ENCODE results near the gene KMO.

The KMO gene

DNA sequence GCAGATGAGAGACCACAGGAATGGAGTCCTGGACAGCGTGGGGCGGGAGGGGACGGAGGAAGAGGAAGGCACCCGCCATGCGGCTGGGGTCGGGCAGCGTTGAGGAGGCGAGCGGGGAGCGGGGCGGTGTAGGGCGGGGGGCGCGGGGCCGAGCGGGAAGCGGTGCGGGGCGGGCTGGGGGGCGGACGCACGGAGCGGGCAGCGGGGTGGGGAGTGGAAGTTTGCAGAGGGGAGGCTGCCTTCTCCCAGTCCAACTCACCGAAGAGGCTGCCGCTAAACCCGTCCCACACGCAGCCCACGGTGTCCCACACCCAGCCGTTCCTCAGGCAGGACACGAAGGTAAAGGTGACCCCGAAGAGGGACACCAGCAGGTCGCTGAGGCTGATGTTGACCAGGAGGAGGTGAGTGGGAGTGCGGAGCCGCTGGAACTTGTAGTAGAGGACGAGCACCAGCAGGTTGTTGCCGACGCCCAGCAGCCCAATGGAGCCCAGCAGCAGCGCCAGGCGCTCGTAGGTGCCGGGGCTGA is 107.5 kb downstream of the KMO start:
- H3K36me3 ChIP-seq, result peaks cover 0 to 9% (median 4%) of the 10 kb centered on the region in 3 donors
- DNase-seq, result peak; percentile 26 to 67
- intact Hi-C loops (cut with DNase I; ENCODE audit: low total_unique reads), result no loop called here
- H3K4me3 ChIP-seq, result peak overlapping the region; percentile 90 to 95
- no peaks in the 10 kb centered on the region for H3K9me3 ChIP-seq
- H3K27me3 ChIP-seq, result no peaks in the 10 kb centered on the region
- TF ChIP-seq, protein P1, sequence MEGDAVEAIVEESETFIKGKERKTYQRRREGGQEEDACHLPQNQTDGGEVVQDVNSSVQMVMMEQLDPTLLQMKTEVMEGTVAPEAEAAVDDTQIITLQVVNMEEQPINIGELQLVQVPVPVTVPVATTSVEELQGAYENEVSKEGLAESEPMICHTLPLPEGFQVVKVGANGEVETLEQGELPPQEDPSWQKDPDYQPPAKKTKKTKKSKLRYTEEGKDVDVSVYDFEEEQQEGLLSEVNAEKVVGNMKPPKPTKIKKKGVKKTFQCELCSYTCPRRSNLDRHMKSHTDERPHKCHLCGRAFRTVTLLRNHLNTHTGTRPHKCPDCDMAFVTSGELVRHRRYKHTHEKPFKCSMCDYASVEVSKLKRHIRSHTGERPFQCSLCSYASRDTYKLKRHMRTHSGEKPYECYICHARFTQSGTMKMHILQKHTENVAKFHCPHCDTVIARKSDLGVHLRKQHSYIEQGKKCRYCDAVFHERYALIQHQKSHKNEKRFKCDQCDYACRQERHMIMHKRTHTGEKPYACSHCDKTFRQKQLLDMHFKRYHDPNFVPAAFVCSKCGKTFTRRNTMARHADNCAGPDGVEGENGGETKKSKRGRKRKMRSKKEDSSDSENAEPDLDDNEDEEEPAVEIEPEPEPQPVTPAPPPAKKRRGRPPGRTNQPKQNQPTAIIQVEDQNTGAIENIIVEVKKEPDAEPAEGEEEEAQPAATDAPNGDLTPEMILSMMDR (IDR thresholded peaks at IDR 0.05), result no peak
- H3K27ac ChIP-seq, result peak overlapping the region; percentile 87 to 91
- peaks cover 0 to 41% (median 18%) of the 10 kb centered on the region in 4 donors for H3K4me1 ChIP-seq

DNA sequence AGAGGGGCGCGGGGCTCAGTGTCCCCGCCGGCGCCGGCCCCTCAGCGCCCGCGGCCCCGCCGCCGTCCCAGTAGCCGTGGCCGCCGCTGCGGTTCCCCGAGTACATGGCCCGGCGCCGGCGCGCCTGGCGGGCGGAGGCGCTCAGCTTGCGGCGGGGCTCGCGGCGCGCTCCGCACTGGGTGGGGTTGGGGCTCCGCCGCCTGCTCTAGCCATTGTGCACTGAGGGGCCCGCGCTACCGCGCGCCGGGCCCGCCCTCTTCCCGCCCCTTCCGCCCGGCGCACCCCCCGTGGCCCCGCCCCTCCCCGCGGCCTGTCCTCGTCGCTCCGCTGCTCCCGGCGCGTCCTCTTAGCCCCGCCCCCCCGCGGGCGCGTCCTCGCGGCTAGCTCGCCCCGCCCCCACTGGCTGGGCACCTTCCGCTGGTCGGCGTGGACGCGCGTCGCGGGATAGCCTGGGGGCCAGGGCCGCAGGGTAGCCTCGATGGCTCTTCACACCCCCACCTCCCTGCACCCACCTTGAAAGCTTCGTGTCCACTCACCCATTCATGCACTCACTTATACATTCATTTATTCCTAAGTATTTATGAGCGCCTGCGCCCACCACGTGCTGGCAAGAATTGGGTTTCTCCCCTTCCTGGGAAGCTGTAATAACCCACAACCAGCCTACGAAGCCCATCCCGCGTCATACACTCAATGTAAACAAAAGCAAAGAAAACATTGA is 108.1 kb downstream of the KMO start, which contains the start of the genes CHML and OPN3:
Gene CHML, minus strand, starts transcription at position 221 of the 718 bp plus-strand sequence. CDS start 4,603 bp downstream, outside the sequence.
Gene OPN3, minus strand, starts transcription at position 221 of the 718 bp plus-strand sequence. Its CDS starts 115 bp downstream, at position 106.
- Histone ChIP-seq H3K9me3 (no peaks in the 10 kb centered on the region), H3K4me1 (peaks cover 0 to 47% (median 19%) of the 10 kb centered on the region in 4 donors), H3K27ac (peak within 1 kb of the TSS; percentile 87 to 91), H3K27me3 (no peaks in the 10 kb centered on the region), H3K4me3 (peak within 1 kb of the TSS; percentile 90 to 95), H3K36me3 (peaks cover 0 to 5% (median 2%) of the 10 kb centered on the region in 3 donors)
- intact Hi-C loops (cut with DNase I; ENCODE audit: low total_unique reads), result no loop called here
- TF ChIP-seq, protein P1 (IDR thresholded peaks at IDR 0.05), result peak in 1 of 2 experiments; percentile 16
- peak; percentile 88 to 96 for DNase-seq

DNA sequence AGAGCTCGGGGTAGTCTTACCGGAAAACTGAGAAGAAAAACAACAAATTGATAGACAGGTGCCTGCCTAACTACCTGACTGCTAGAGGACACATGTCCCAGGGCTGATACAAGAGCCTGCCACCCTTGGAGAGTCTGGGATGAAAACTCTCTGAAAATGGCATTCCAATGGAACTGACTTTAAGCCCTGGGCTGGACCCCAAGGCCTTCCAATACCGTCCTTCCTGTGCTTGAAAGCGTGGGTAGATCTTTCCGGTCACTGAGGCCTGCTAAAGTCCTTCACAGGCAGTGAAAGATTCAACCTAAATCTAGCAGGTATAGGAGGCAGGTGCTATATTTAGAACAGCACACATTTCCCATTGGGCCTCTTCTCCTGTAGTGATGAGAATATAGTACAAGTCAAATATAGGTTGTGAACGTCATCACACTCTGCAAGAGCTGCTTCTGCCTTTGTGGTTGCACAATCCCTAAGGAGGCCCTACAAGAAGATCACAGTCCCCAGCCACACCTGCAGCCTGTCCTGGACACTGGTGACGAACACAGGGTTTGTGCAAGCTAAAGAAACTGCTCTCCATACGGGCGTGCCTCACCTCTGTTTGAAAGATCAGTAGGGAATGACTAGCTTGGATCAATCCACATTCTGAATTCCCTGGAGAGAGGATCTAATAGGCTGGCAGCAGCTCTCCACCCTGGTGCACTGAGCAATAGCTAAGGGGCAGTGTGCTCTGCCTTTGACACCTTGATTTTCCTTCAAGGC is 108.9 kb downstream of the KMO start:
- Histone ChIP-seq H3K9me3 (no peaks in the 10 kb centered on the region), H3K27ac (peak overlapping the region; percentile 78 to 87), H3K4me3 (peak overlapping the region; percentile 90 to 95), H3K4me1 (peaks cover 0 to 49% (median 19%) of the 10 kb centered on the region in 4 donors), H3K36me3 (no peaks in the 10 kb centered on the region), H3K27me3 (no peaks in the 10 kb centered on the region)
- TF ChIP-seq, protein P1 (IDR thresholded peaks at IDR 0.05), result no peak
- no peak for DNase-seq
- intact Hi-C loops (cut with DNase I; ENCODE audit: low total_unique reads), result no loop called here

- DNase-seq, result no peak
- intact Hi-C loops (cut with DNase I; ENCODE audit: low total_unique reads), result no loop called here
- H3K4me1 ChIP-seq, result peaks cover 0 to 42% (median 19%) of the 10 kb centered on the region in 4 donors
- peak overlapping the region in 1 of 2 donors; percentile 78 for H3K27ac ChIP-seq
- H3K36me3 ChIP-seq, result no peaks in the 10 kb centered on the region
- no peak overlapping the region for H3K4me3 ChIP-seq
- no peaks in the 10 kb centered on the region for H3K9me3 ChIP-seq
- TF ChIP-seq, protein P1 (IDR thresholded peaks at IDR 0.05), result no peak
- H3K27me3 ChIP-seq, result no peaks in the 10 kb centered on the region
These were observed 109.8 kb downstream of the KMO start for GRCh38 chr1:241641773-241642592.

GRCh38 chr1:241642593-241642944 is 110.4 kb downstream of the KMO start:
- no peak for DNase-seq
- intact Hi-C loops (cut with DNase I; ENCODE audit: low total_unique reads), result no loop called here
- Histone ChIP-seq H3K9me3 (no peaks in the 10 kb centered on the region), H3K4me3 (no peak overlapping the region), H3K36me3 (no peaks in the 10 kb centered on the region), H3K4me1 (peaks cover 0 to 36% (median 16%) of the 10 kb centered on the region in 4 donors), H3K27ac (no peak overlapping the region), H3K27me3 (no peaks in the 10 kb centered on the region)
- TF ChIP-seq, protein P1 (IDR thresholded peaks at IDR 0.05), result no peak

Measured in tibial artery (tissue), 4 donors.